GM12891 (cell line): ENCODE results near the gene LEKR1.
"Not testable (repeated sequence)": the region's sequence is repeated elsewhere in the genome, so short reads cannot be mapped to it uniquely, and the experiment has no call there.

Experiments used
- DNase-seq: peaks from one replicate; pipeline ENCODE4 v3.0.0; 2011; ENCODE audit warnings: low spot score; ENCODE audit not compliant: insufficient read length
- FAIRE-seq: peaks from 2 replicates; lab custom pipeline; 2011; peaks lifted over from hg19 to GRCh38; lab: Jason Lieb, UNC
- PAX5 ChIP-seq: IDR thresholded peaks from 2 replicates; pipeline ENCODE4 v1.6.1; 2011; ENCODE audit warnings: low read length, moderate library complexity, mild to moderate bottlenecking; ENCODE audit not compliant: insufficient read depth, severe bottlenecking
- POLR2A ChIP-seq: IDR thresholded peaks from 2 replicates; pipeline ENCODE4 v1.6.1; 2011; ENCODE audit warnings: low read depth, low read length, control low read depth
- POLR2AphosphoS5 ChIP-seq: IDR thresholded peaks from 2 replicates; pipeline ENCODE4 v1.6.1; 2011; ENCODE audit warnings: low read depth, low read length, control low read depth
- POU2F2 ChIP-seq: IDR thresholded peaks from 2 replicates; pipeline ENCODE4 v1.6.1; 2011; ENCODE audit warnings: low read depth, mild to moderate bottlenecking, control low read depth, low read length, moderate library complexity
- SPI1 ChIP-seq: IDR thresholded peaks from 2 replicates; pipeline ENCODE4 v1.6.1; 2011; ENCODE audit warnings: low read depth, low read length, control low read depth
- TAF1 ChIP-seq: IDR thresholded peaks from 2 replicates; pipeline ENCODE4 v1.6.1; 2011; ENCODE audit warnings: low read depth, low read length, control low read depth

Gene LEKR1

GRCh38 chr3:156898296-156898880 lies 72.2 kb downstream of the LEKR1 start:
- no peak for FAIRE-seq
- TF ChIP-seq POLR2A (no peak), SPI1 (no peak), PAX5 (no peak), TAF1 (no peak), POU2F2 (no peak)
- DNase-seq, result no peak

- no peak for DNase-seq
- TF ChIP-seq POLR2AphosphoS5 (no peak), TAF1 (no peak), SPI1 (no peak), PAX5 (no peak), POLR2A (no peak), POU2F2 (no peak)
Measured at GRCh38 chr3:156899951-156900350, 73.8 kb downstream of the LEKR1 start.

GRCh38 chr3:156902916-156903315 lies 76.8 kb downstream of the LEKR1 start:
- DNase-seq, result no peak
- no peak for FAIRE-seq
- TF ChIP-seq PAX5 (no peak), POLR2AphosphoS5 (no peak), SPI1 (no peak), POU2F2 (no peak), POLR2A (no peak), TAF1 (no peak)

More at GRCh38 chr3:156899951-156900350, 73.8 kb downstream of the LEKR1 start:
- no peak for FAIRE-seq

- DNase-seq (no peak), FAIRE-seq (peak; percentile 75)
- TF ChIP-seq POU2F2 (no peak), SPI1 (no peak), POLR2A (no peak)
Measured at GRCh38 chr3:156906275-156906674, 80.1 kb downstream of the LEKR1 start.

GRCh38 chr3:156908398-156908797 lies 82.2 kb downstream of the LEKR1 start:
- FAIRE-seq (no peak), DNase-seq (no peak)
- no peak for TF ChIP-seq SPI1
- no peak for TF ChIP-seq POLR2AphosphoS5
- no peak for TF ChIP-seq TAF1
- no peak for TF ChIP-seq POLR2A

- TF ChIP-seq POLR2A, result no peak
- FAIRE-seq, result no peak
Measured at GRCh38 chr3:156910022-156910421, 83.9 kb downstream of the LEKR1 start.

GRCh38 chr3:156910831-156911230 lies 84.7 kb downstream of the LEKR1 start:
- FAIRE-seq, DNase-seq: not testable (repeated sequence)

More at GRCh38 chr3:156910022-156910421, 83.9 kb downstream of the LEKR1 start:
- DNase-seq, result no peak

GRCh38 chr3:156914300-156914699 lies 88.1 kb downstream of the LEKR1 start:
- FAIRE-seq, DNase-seq: not testable (repeated sequence)

GRCh38 chr3:156915372-156915771 lies 89.2 kb downstream of the LEKR1 start:
- no peak for FAIRE-seq
- DNase-seq, result no peak
- TF ChIP-seq POU2F2 (no peak), PAX5 (no peak), SPI1 (no peak), TAF1 (no peak), POLR2A (no peak), POLR2AphosphoS5 (no peak)

GRCh38 chr3:156918746-156919145 lies 92.6 kb downstream of the LEKR1 start:
- DNase-seq, result no peak
- no peak for TF ChIP-seq TAF1
- FAIRE-seq, result no peak

GRCh38 chr3:156919818-156920217 lies 93.7 kb downstream of the LEKR1 start:
- DNase-seq (no peak), FAIRE-seq (no peak)
- no peak for TF ChIP-seq POLR2A
- TF ChIP-seq POLR2AphosphoS5, result no peak
- TF ChIP-seq POU2F2, result no peak
- no peak for TF ChIP-seq TAF1
- no peak for TF ChIP-seq PAX5
- no peak for TF ChIP-seq SPI1

GRCh38 chr3:156920399-156920798 lies 94.2 kb downstream of the LEKR1 start:
- TF ChIP-seq POLR2AphosphoS5 (no peak), PAX5 (no peak), TAF1 (no peak), POU2F2 (no peak), SPI1 (no peak), POLR2A (no peak)
- DNase-seq (no peak), FAIRE-seq (no peak)
